Spleen (tissue), 7 donors: ENCODE results near the gene ZMIZ1.

Experiments
- POLR2A ChIP-seq, 3 donors: fragments of 450-650 bp; IDR thresholded peaks; one replicate each; pipeline ENCODE4 v1.5.1; 2017; ENCODE audit warnings: antibody characterized with exemption in 3 of 3, mild to moderate bottlenecking in 1 of 3
- POLR2AphosphoS5 ChIP-seq, 3 donors: sonication (generic); formaldehyde crosslinking; IDR thresholded peaks; one replicate each; pipeline ENCODE4 v1.5.1; 2017; ENCODE audit warnings: antibody characterized with exemption in 3 of 3
- TF ChIP-seq, protein P1 (sequence below), 11 experiments: fragments of 200-600 bp in 7 of 11; fragments of 450-650 bp in 4 of 11; sonication (generic) in 4 of 11; IDR thresholded peaks in 8 of 11; conservative IDR thresholded peaks in 3 of 11; 1 replicate in 7 of 11; 2 replicates in 4 of 11; pipeline versions ENCODE4 v1.4.0 to v1.8.0; 2016 to 2021; ENCODE audit warnings: antibody characterized with exemption in 11 of 11, inconsistent platforms in 4 of 11, mild to moderate bottlenecking in 1 of 11
- donor health status: DM: no; HTN: no; CAD: no; lungs with moderate emphysema.
- donor health status: DM: no; HTN: no; CAD: no.
- donor health status: DM: no; HTN: no; CAD: no.

DNA sequence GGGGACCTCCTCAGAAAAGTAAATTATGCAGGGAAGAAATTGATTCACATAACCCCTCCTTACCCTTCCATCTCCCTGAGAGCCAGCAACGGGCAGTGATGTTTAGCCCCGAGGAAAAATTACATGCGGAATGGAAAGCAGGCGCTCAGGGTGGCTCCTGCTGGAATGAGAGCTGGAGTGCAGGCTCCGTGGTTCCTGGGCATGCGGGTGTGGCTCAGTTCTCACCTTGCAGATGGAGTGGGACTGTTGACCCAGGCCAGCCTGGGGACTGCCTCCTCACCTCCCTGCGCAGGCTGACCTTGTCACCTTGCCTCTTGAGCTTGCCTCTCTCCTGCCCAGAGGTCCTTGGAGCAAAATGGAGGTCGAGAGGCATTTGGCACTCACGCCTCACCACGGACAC is 195.2 kb downstream of the ZMIZ1 start:
- TF ChIP-seq POLR2A (IDR thresholded peaks at IDR 0.05) (no peak), POLR2AphosphoS5 (IDR thresholded peaks at IDR 0.05) (peak in 2 of 3 donors; percentile 20 to 54)
- TF ChIP-seq, protein P1, sequence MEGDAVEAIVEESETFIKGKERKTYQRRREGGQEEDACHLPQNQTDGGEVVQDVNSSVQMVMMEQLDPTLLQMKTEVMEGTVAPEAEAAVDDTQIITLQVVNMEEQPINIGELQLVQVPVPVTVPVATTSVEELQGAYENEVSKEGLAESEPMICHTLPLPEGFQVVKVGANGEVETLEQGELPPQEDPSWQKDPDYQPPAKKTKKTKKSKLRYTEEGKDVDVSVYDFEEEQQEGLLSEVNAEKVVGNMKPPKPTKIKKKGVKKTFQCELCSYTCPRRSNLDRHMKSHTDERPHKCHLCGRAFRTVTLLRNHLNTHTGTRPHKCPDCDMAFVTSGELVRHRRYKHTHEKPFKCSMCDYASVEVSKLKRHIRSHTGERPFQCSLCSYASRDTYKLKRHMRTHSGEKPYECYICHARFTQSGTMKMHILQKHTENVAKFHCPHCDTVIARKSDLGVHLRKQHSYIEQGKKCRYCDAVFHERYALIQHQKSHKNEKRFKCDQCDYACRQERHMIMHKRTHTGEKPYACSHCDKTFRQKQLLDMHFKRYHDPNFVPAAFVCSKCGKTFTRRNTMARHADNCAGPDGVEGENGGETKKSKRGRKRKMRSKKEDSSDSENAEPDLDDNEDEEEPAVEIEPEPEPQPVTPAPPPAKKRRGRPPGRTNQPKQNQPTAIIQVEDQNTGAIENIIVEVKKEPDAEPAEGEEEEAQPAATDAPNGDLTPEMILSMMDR (IDR thresholded peaks at IDR 0.05 in 8 of 11, conservative IDR thresholded peaks at IDR 0.05 in 3 of 11): no peak
